Measurements from ENCODE around the gene DCST2. TPM values are rescaled to one million over a fixed set of nuclear protein-coding genes. Genes with fewer than 3 reads are reported as not detected.

Gene DCST2
- polyA plus RNA-seq, 1 of the 3 experiments (the other 2 are of a cell fraction), result 0.76 TPM

GRCh38 chr1:154970631-154971340, 62.8 kb downstream of the DCST2 start, which contains the start of gene SHC1 (continued):
- TF ChIP-seq TEAD4 (IDR thresholded peaks at IDR 0.05; ENCODE audit: borderline replicate concordance, insufficient read depth) (no peak), MAX (IDR thresholded peaks at IDR 0.05; ENCODE audit: low read depth) (peak; percentile 47), MXI1 (IDR thresholded peaks at IDR 0.05; ENCODE audit: low read depth, low read length) (peak; percentile 84), FOSL2 (IDR thresholded peaks at IDR 0.05; ENCODE audit: borderline replicate concordance, low read depth) (peak; percentile 64; the same call in 1 of the 2 replicates), RXRA (IDR thresholded peaks at IDR 0.05; ENCODE audit: borderline replicate concordance, low read depth) (no peak), GATA2 (CRISPR knock-in tag; IDR thresholded peaks at IDR 0.05) (no peak), ELF1 (IDR thresholded peaks at IDR 0.05) (no peak), RAD21 (IDR thresholded peaks at IDR 0.05; ENCODE audit: low read length) (no peak), CTCF (IDR thresholded peaks at IDR 0.05) (no peak), MEF2A (IDR thresholded peaks at IDR 0.05; ENCODE audit: borderline replicate concordance, low read depth) (no peak)

GRCh38 chr1:154969860-154970452, 63.6 kb downstream of the DCST2 start:
- WGBS (ENCODE audit: low lambda C conversion rate), result 5% methylated on average over 13 of the region's 22 CpGs
- Histone ChIP-seq H3K36me3 (replicated peaks in 1 of 2; ENCODE audit: control insufficient read depth in 1 of 2, insufficient read depth in 2 of 2, low read length in 1 of 2) (peaks cover 30 to 32% of the 10 kb centered on the region in 2 experiments), H4K20me1 (ENCODE audit: insufficient read depth) (peaks cover 27% of the 10 kb centered on the region), H3F3A (replicated peaks; ENCODE audit: insufficient read depth) (peaks cover 43% of the 10 kb centered on the region), H3K9me3 (no peaks in the 10 kb centered on the region), H3K79me2 (ENCODE audit: insufficient read depth) (peaks cover 70% of the 10 kb centered on the region), H3K4me1 (ENCODE audit: control insufficient read depth in 1 of 2, insufficient read depth in 2 of 2, low read depth in 1 of 2, low read length in 1 of 2) (peaks cover 18 to 61% of the 10 kb centered on the region in 2 experiments), H3K9ac (peak overlapping the region; percentile 88), H3K4me3 (ENCODE audit: low read depth in 2 of 2, low read length in 1 of 2) (peak overlapping the region; percentile 77 to 90), H3K27ac (ENCODE audit: low read depth in 2 of 2, low read length in 1 of 2) (peak overlapping the region; percentile 97 to 99), H3K27me3 (ENCODE audit: insufficient read depth) (no peaks in the 10 kb centered on the region), H3K9me2 (no peaks in the 10 kb centered on the region), H2AFZ (ENCODE audit: low read depth) (no peak overlapping the region), H3K4me2 (peak overlapping the region; percentile 98)
- TF ChIP-seq USF2 (IDR thresholded peaks at IDR 0.05; ENCODE audit: borderline replicate concordance, low read depth, low read length) (no peak), FOSL2 (IDR thresholded peaks at IDR 0.05; ENCODE audit: borderline replicate concordance, low read depth) (no peak), RXRA (IDR thresholded peaks at IDR 0.05; ENCODE audit: borderline replicate concordance, low read depth) (no peak), USF1 (IDR thresholded peaks at IDR 0.05; ENCODE audit: borderline replicate concordance, low read depth) (no peak), NRF1 (IDR thresholded peaks at IDR 0.05; ENCODE audit: low read depth, low read length) (no peak), ELF1 (IDR thresholded peaks at IDR 0.05) (no peak), NFIC (IDR thresholded peaks at IDR 0.05; ENCODE audit: borderline replicate concordance) (no peak), GATA2 (CRISPR knock-in tag; IDR thresholded peaks at IDR 0.05) (no peak)
- no peak for DNase-seq
- ChIA-PET CTCF (interaction anchor here (0.7 to 37.5 kb wide), 9 partner anchors 9 to 197 kb away, joined by 3 to 640 read pairs (median 4); partner anchors contain the start of genes ADAM15, FLAD1, LENEP and PYGO2), POLR2A (interaction anchor here (0.5 to 3.7 kb wide), 15 partner anchors 8 to 198 kb away, joined by 3 to 25 read pairs (median 6); partner anchors contain the start of genes ADAM15, EFNA3, FLAD1 and LENEP)
